Testis (tissue), 3 donors: ENCODE measurements around the gene SSBP3. TPM values are rescaled to one million over a fixed set of nuclear protein-coding genes. Genes with fewer than 3 reads are reported as not detected.
A peak's percentile ranks its signal among the peaks of the same experiment; 100 is the strongest.

ENCODE experiments used
- DNase-seq: peaks from one replicate; pipeline ENCODE4 v3.0.0-alpha.2; 2019
- H3K27ac ChIP-seq, 2 donors: fragments of 200-600 bp; sonication (generic); one replicate each; pipeline ENCODE4 v1.5.1; 2019
- H3K27me3 ChIP-seq: fragments of 200-600 bp; sonication (generic); one replicate; pipeline ENCODE4 v1.5.1; 2019
- H3K36me3 ChIP-seq: fragments of 200-600 bp; sonication (generic); one replicate; pipeline ENCODE4 v1.5.1; 2017; ENCODE audit warnings: low read depth; ENCODE audit errors: missing control alignments
- H3K4me1 ChIP-seq: fragments of 200-600 bp; sonication (generic); one replicate; pipeline ENCODE4 v1.5.1; 2019
- H3K4me3 ChIP-seq, 2 donors: fragments of 200-600 bp; sonication (generic); one replicate each; pipeline ENCODE4 v1.5.1; 2017 to 2019
- H3K9me3 ChIP-seq: fragments of 200-600 bp; sonication (generic); one replicate; pipeline ENCODE4 v1.5.1; 2017
- POLR2A ChIP-seq: fragments of 450-650 bp; IDR thresholded peaks from one replicate; pipeline ENCODE4 v1.6.1; 2017; ENCODE audit warnings: antibody characterized with exemption, mild to moderate bottlenecking, moderate library complexity
- WGBS, 2 donors: methylation state at CpG; one replicate each; pipeline ENCODE4 v1.1.5; 2018; 5-methylcytosine and 5-hydroxymethylcytosine counted together
- intact Hi-C: fragments of 100-400 bp; cut with DNase I; formaldehyde crosslinking; loops from one replicate; pipeline ENCODE4 v1.15.1; 2023; ENCODE audit warnings: low total_unique reads
- polyA plus RNA-seq: library from polyadenylated mRNA; stranded (reverse); fragments of 350-450 nt; fragmentation: Illumina TruSeq; extraction: RNeasy Lipid Tissue Mini Kit (QIAGEN cat#74804); gene quantifications from one replicate; pipeline ENCODE4 v1.2.3, GENCODE V29; 2014; ENCODE audit warnings: low read depth, low replicate concordance; ENCODE audit not compliant: insufficient read depth
- total RNA-seq, 2 donors: library from RNA; depleted of rRNA; stranded (reverse); fragments of >200 nt; gene quantifications; one replicate each; pipeline ENCODE4 v1.2.3, GENCODE V29; 2016
- TF ChIP-seq, protein P1 (sequence below), 3 experiments: fragments of 450-650 bp in 2 of 3; fragments of 200-600 bp in 1 of 3; sonication (generic) in 1 of 3; IDR thresholded peaks; one replicate each; pipeline ENCODE4 v1.5.1; 2016 to 2019; ENCODE audit warnings: antibody characterized with exemption in 3 of 3, mild to moderate bottlenecking in 2 of 3, moderate library complexity in 1 of 3

SSBP3 gene
- total and polyA plus RNA-seq, 3 donors from 2014 or later, result 88.8 to 99.0 (median 91.6) TPM

DNA sequence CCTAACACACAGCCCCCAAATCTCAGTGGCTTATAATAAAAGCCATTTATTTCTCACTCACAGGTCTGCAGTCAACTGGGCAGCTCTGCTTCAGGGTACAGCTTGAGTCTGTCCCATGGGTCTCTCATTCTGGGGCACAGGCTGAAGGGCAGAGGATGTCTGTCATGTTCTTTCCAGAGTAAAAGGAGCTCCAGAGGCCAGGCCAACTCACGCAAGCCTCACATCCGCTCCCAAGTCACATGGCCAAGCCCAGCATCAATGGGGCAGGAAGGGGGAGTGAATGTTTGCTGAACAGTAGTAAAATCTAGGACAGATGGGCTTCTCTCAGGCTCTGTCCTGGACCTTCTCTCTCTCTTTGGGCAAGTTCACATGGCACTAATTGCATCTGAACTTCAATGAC, 7.1 kb upstream of the SSBP3 start:
- no peaks in the 10 kb centered on the region for H3K36me3 ChIP-seq
- 22 to 31% methylated on average over 2 of the region's 2 CpGs for WGBS, 2 donors

DNA sequence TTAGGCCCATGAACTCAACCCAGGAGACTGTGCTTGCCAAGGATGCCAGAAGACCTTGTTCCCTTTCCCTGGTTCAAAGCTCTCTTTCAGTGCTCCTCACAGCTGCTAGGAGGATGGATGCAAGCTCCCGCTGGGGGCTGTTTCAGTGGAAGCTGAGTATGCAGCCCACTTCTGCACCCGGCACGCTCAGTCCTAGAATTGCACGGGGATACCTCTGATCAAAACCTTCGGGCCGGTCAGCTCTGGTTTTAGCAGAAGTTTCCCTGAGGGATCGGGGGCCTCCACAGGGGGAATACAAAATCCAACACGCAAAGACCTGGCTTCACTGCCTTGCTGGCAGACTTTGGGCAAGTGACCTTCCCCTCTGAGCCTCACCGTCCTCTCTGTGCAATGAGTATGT, 4.2 kb upstream of the SSBP3 start:
- 60 to 65% methylated on average over 9 of the region's 9 CpGs for WGBS, 2 donors
- TF ChIP-seq, protein P1, sequence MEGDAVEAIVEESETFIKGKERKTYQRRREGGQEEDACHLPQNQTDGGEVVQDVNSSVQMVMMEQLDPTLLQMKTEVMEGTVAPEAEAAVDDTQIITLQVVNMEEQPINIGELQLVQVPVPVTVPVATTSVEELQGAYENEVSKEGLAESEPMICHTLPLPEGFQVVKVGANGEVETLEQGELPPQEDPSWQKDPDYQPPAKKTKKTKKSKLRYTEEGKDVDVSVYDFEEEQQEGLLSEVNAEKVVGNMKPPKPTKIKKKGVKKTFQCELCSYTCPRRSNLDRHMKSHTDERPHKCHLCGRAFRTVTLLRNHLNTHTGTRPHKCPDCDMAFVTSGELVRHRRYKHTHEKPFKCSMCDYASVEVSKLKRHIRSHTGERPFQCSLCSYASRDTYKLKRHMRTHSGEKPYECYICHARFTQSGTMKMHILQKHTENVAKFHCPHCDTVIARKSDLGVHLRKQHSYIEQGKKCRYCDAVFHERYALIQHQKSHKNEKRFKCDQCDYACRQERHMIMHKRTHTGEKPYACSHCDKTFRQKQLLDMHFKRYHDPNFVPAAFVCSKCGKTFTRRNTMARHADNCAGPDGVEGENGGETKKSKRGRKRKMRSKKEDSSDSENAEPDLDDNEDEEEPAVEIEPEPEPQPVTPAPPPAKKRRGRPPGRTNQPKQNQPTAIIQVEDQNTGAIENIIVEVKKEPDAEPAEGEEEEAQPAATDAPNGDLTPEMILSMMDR (IDR thresholded peaks at IDR 0.05), result no peak
- TF ChIP-seq POLR2A, result no peak
- H3K27ac ChIP-seq, result no peak overlapping the region
- H3K4me1 ChIP-seq, result peaks cover 24% of the 10 kb centered on the region
- H3K27me3 ChIP-seq, result no peaks in the 10 kb centered on the region
- intact Hi-C loops, result no loop called here
- H3K9me3 ChIP-seq, result no peaks in the 10 kb centered on the region
- no peak overlapping the region for H3K4me3 ChIP-seq
- no peak for DNase-seq
- H3K36me3 ChIP-seq, result no peaks in the 10 kb centered on the region

More for the DNA sequence above, 7.1 kb upstream of the SSBP3 start:
- Histone ChIP-seq H3K4me3 (no peak overlapping the region), H3K27ac (no peak overlapping the region), H3K4me1 (peaks cover 18% of the 10 kb centered on the region), H3K27me3 (no peaks in the 10 kb centered on the region), H3K9me3 (no peaks in the 10 kb centered on the region)
- no peak for TF ChIP-seq POLR2A
- TF ChIP-seq, protein P1 (IDR thresholded peaks at IDR 0.05), result no peak
- DNase-seq, result peak; percentile 36
- intact Hi-C loops, result no loop called here

DNA sequence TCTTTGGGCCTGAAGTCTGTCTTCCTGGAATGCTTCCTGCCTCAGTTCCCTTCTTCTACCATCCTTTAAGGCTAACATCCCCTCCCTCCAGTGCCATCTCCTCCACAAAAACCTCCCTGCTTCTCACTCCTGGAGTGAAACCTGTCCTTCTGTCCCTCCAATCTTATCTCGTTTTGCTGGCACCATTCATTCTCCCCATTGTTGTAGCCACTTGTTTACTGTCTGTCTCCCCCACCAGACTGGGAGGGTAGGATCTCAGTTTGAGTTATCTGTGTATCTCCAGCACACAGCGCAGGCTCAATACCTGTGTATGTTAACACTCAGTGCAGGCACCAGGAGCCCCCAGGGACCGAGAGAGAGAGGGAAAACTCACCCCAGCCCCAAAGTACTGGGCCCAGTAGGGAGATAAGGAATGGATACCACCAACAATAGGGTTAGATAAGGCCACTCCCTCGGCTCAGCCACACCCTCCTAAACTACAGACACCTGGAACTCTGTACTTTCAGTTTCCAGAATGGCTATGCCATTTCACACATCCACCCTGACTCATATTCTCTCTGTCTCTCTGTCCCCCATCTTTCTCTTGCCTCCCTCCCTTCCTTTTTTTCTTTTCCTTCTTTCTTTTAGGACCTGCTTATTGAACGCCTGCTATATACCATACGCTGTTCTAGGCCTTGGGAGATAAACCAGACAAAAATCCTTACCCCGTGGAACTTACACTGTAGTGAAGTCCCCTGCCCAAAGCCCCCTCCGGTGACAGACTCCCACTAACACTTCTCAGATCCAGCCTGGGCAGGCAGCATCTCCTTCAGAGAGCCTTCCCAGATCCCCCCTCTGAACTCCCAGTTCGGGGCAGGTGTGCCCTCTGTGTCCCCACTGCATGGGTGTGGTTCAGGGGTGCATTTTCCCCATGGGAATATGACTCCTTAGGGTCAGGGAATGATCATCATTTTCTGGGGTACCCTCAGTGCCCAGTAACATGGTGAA, 3.3 kb upstream of the SSBP3 start:
- no peaks in the 10 kb centered on the region for H3K36me3 ChIP-seq
- no peaks in the 10 kb centered on the region for H3K27me3 ChIP-seq
- intact Hi-C loops, result loop anchor here (5.0 to 10.0 kb wide), 2 partner anchors 137 to 285 kb away; no protein-coding TSS in a partner anchor
- H3K4me3 ChIP-seq, result no peak overlapping the region
- WGBS, 2 donors, result 70 to 72% methylated on average over 9 of the region's 9 CpGs
- no peak for TF ChIP-seq POLR2A
- TF ChIP-seq, protein P1 (IDR thresholded peaks at IDR 0.05), result no peak
- no peaks in the 10 kb centered on the region for H3K9me3 ChIP-seq
- peaks cover 25% of the 10 kb centered on the region for H3K4me1 ChIP-seq
- DNase-seq, result no peak
- H3K27ac ChIP-seq, result peak overlapping the region; percentile 63 to 71

DNA sequence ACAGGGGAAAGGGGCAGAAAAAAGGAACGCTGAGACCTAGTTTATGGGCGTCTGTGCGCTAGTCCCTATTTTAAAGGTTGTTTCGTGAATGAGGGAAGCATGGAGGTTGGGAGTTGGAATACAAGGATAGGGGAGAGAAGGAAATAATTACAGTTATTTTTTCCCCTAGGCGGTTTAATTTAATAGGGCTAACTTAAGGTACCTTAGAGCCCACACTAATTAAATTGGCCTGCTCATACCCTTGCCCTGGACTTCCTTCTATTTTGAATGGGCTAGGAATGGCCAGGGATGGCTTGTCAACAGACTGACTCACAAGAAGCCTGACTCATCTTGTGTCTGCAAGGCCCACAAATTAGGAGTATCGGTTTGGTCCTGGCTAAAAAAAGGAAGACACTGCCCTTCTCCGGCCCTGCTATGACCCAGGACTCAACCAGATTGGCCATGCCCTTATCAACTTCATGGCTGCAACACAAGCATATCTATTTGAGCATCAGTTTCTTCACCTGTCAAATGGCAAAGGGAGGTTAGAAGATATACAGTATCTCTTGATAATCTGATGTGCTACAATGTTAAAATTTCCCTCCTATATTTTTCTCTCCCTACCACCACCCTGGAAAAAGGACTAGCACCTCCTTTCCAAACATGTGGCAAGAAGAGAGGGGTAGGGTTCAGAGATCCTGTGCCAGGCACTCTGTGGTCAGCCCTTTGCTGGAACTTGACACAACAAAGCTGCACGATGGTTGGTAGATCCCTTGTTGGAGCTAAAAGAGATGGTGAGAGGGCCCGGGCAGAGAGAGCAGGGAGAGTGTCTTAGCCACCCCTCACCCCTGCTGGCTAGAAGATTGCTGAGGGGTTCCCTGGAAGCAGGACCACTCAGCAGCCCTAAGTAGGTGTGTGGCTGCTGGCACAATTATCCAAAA, 2.2 kb upstream of the SSBP3 start:
- Histone ChIP-seq H3K27ac (peak overlapping the region; percentile 71 to 87), H3K27me3 (no peaks in the 10 kb centered on the region), H3K9me3 (no peaks in the 10 kb centered on the region), H3K4me3 (no peak overlapping the region), H3K36me3 (no peaks in the 10 kb centered on the region), H3K4me1 (peaks cover 35% of the 10 kb centered on the region)
- TF ChIP-seq POLR2A, result no peak
- TF ChIP-seq, protein P1 (IDR thresholded peaks at IDR 0.05), result peak in 1 of 3 experiments; percentile 2
- intact Hi-C loops, result loop anchor here (5.0 to 10.0 kb wide), 2 partner anchors 136 to 284 kb away; no protein-coding TSS in a partner anchor
- peak; percentile 33 for DNase-seq
- 23 to 30% methylated on average over 9 of the region's 9 CpGs for WGBS, 2 donors
